ENCODE results near the gene EVI5L. TPM values are rescaled to one million over a fixed set of nuclear protein-coding genes. Genes with fewer than 3 reads are reported as not detected.
A peak's percentile ranks its signal among the peaks of the same experiment; 100 is the strongest.
"Not testable (repeated sequence)": the region's sequence is repeated elsewhere in the genome, so short reads cannot be mapped to it uniquely, and the experiment has no call there.

EVI5L gene
- total and polyA plus RNA-seq, 2 donors, result 7.8 to 21.1 TPM

GRCh38 chr19:7799640-7800355 lies 30.2 kb upstream of the EVI5L start:
- no peaks in the 10 kb centered on the region for H3K4me1 ChIP-seq (ENCODE audit: insufficient read depth)
- no peak overlapping the region for H3K4me3 ChIP-seq (ENCODE audit: low read depth, low read length)
- peak; percentile 35 for DNase-seq (ENCODE audit: extremely low spot score)
- no peaks in the 10 kb centered on the region for H3K36me3 ChIP-seq (ENCODE audit: insufficient read depth)
- H3K27ac ChIP-seq (ENCODE audit: low read depth), result no peak overlapping the region
- 2% methylated on average over 34 of the region's 34 CpGs for WGBS

- no peaks in the 10 kb centered on the region for H3K36me3 ChIP-seq (ENCODE audit: insufficient read depth)
- no peaks in the 10 kb centered on the region for H3K4me1 ChIP-seq (ENCODE audit: insufficient read depth)
- DNase-seq (ENCODE audit: extremely low spot score), result no peak
- WGBS, result 59% methylated on average over 17 of the region's 17 CpGs
- H3K4me3 ChIP-seq (ENCODE audit: low read depth, low read length), result no peak overlapping the region
- no peak overlapping the region for H3K27ac ChIP-seq (ENCODE audit: low read depth)
Observed at GRCh38 chr19:7801020-7801570, 28.9 kb upstream of the EVI5L start.

GRCh38 chr19:7806234-7806633 lies 23.8 kb upstream of the EVI5L start:
- WGBS, result 68% methylated on average over 3 of the region's 3 CpGs
- H3K4me3 ChIP-seq (ENCODE audit: low read depth, low read length), result no peak overlapping the region
- no peak for DNase-seq (ENCODE audit: extremely low spot score)
- no peaks in the 10 kb centered on the region for H3K36me3 ChIP-seq (ENCODE audit: insufficient read depth)
- H3K27ac ChIP-seq (ENCODE audit: low read depth), result no peak overlapping the region
- no peaks in the 10 kb centered on the region for H3K4me1 ChIP-seq (ENCODE audit: insufficient read depth)

- WGBS, result 81% methylated on average over 9 of the region's 9 CpGs
- Histone ChIP-seq H3K27ac (ENCODE audit: low read depth) (no peak overlapping the region), H3K4me3 (ENCODE audit: low read depth, low read length) (no peak overlapping the region), H3K4me1 (ENCODE audit: insufficient read depth) (no peaks in the 10 kb centered on the region), H3K36me3 (ENCODE audit: insufficient read depth) (no peaks in the 10 kb centered on the region)
- DNase-seq (ENCODE audit: extremely low spot score), result no peak
Observed at GRCh38 chr19:7806876-7807275, 23.1 kb upstream of the EVI5L start.

GRCh38 chr19:7808108-7808507 lies 21.9 kb upstream of the EVI5L start:
- no peak for DNase-seq (ENCODE audit: extremely low spot score)
- H3K4me1 ChIP-seq (ENCODE audit: insufficient read depth), result no peaks in the 10 kb centered on the region
- no peak overlapping the region for H3K27ac ChIP-seq (ENCODE audit: low read depth)
- no peaks in the 10 kb centered on the region for H3K36me3 ChIP-seq (ENCODE audit: insufficient read depth)
- 54% methylated on average over 5 of the region's 5 CpGs for WGBS
- H3K4me3 ChIP-seq (ENCODE audit: low read depth, low read length), result no peak overlapping the region

- H3K36me3 ChIP-seq (ENCODE audit: insufficient read depth), result no peaks in the 10 kb centered on the region
- no peak overlapping the region for H3K4me3 ChIP-seq (ENCODE audit: low read depth, low read length)
- H3K4me1 ChIP-seq (ENCODE audit: insufficient read depth), result no peaks in the 10 kb centered on the region
- WGBS, result 46% methylated on average over 2 of the region's 2 CpGs
- H3K27ac ChIP-seq (ENCODE audit: low read depth), result no peak overlapping the region
- DNase-seq (ENCODE audit: extremely low spot score), result no peak
Observed at GRCh38 chr19:7811989-7812388, 18.0 kb upstream of the EVI5L start.

- WGBS, result 43% methylated on average over 10 of the region's 10 CpGs
- Histone ChIP-seq H3K4me1 (ENCODE audit: insufficient read depth) (no peaks in the 10 kb centered on the region), H3K4me3 (ENCODE audit: low read depth, low read length) (no peak overlapping the region), H3K36me3 (ENCODE audit: insufficient read depth) (no peaks in the 10 kb centered on the region), H3K27ac (ENCODE audit: low read depth) (no peak overlapping the region)
- DNase-seq (ENCODE audit: extremely low spot score), result no peak
Observed at GRCh38 chr19:7815325-7815724, 14.7 kb upstream of the EVI5L start.

GRCh38 chr19:7816040-7816439 lies 14.0 kb upstream of the EVI5L start:
- WGBS, result 96% methylated on average over 3 of the region's 3 CpGs
- H3K4me1 ChIP-seq (ENCODE audit: insufficient read depth); H3K4me3 ChIP-seq (ENCODE audit: low read depth, low read length); DNase-seq (ENCODE audit: extremely low spot score); H3K36me3 ChIP-seq (ENCODE audit: insufficient read depth); H3K27ac ChIP-seq (ENCODE audit: low read depth): not testable (repeated sequence)

GRCh38 chr19:7817801-7818200 lies 12.2 kb upstream of the EVI5L start:
- no peak for DNase-seq (ENCODE audit: extremely low spot score)
- WGBS, result 97% methylated on average over 1 of the region's 1 CpG
- Histone ChIP-seq H3K27ac (ENCODE audit: low read depth) (no peak overlapping the region), H3K4me1 (ENCODE audit: insufficient read depth) (no peaks in the 10 kb centered on the region), H3K36me3 (ENCODE audit: insufficient read depth) (no peaks in the 10 kb centered on the region), H3K4me3 (ENCODE audit: low read depth, low read length) (no peak overlapping the region)

GRCh38 chr19:7818806-7819205 lies 11.2 kb upstream of the EVI5L start:
- 42% methylated on average over 2 of the region's 2 CpGs for WGBS
- no peak overlapping the region for H3K4me3 ChIP-seq (ENCODE audit: low read depth, low read length)
- no peak overlapping the region for H3K27ac ChIP-seq (ENCODE audit: low read depth)
- H3K36me3 ChIP-seq (ENCODE audit: insufficient read depth), result no peaks in the 10 kb centered on the region
- DNase-seq (ENCODE audit: extremely low spot score), result no peak
- no peaks in the 10 kb centered on the region for H3K4me1 ChIP-seq (ENCODE audit: insufficient read depth)

GRCh38 chr19:7819337-7819736 lies 10.7 kb upstream of the EVI5L start:
- 86% methylated on average over 2 of the region's 2 CpGs for WGBS
- no peak for DNase-seq (ENCODE audit: extremely low spot score)
- Histone ChIP-seq H3K4me3 (ENCODE audit: low read depth, low read length) (no peak overlapping the region), H3K36me3 (ENCODE audit: insufficient read depth) (no peaks in the 10 kb centered on the region), H3K27ac (ENCODE audit: low read depth) (no peak overlapping the region), H3K4me1 (ENCODE audit: insufficient read depth) (no peaks in the 10 kb centered on the region)

- WGBS, result 44% methylated on average over 3 of the region's 3 CpGs
- no peak for DNase-seq (ENCODE audit: extremely low spot score)
- H3K4me1 ChIP-seq (ENCODE audit: insufficient read depth), result no peaks in the 10 kb centered on the region
Observed at GRCh38 chr19:7820588-7820987, 9.4 kb upstream of the EVI5L start.

GRCh38 chr19:7822910-7823515 lies 7.0 kb upstream of the EVI5L start:
- no peak for DNase-seq (ENCODE audit: extremely low spot score)
- H3K4me1 ChIP-seq (ENCODE audit: insufficient read depth), result no peaks in the 10 kb centered on the region
- H3K27ac ChIP-seq (ENCODE audit: low read depth), result no peak overlapping the region
- WGBS, result 87% methylated on average over 4 of the region's 4 CpGs
- H3K36me3 ChIP-seq (ENCODE audit: insufficient read depth), result no peaks in the 10 kb centered on the region
- no peak overlapping the region for H3K4me3 ChIP-seq (ENCODE audit: low read depth, low read length)

More at GRCh38 chr19:7820588-7820987, 9.4 kb upstream of the EVI5L start:
- Histone ChIP-seq H3K4me3 (ENCODE audit: low read depth, low read length) (no peak overlapping the region), H3K36me3 (ENCODE audit: insufficient read depth) (no peaks in the 10 kb centered on the region), H3K27ac (ENCODE audit: low read depth) (no peak overlapping the region)

GRCh38 chr19:7823686-7824301 lies 6.2 kb upstream of the EVI5L start:
- Histone ChIP-seq H3K27ac (ENCODE audit: low read depth) (no peak overlapping the region), H3K4me3 (ENCODE audit: low read depth, low read length) (no peak overlapping the region), H3K4me1 (ENCODE audit: insufficient read depth) (no peaks in the 10 kb centered on the region), H3K36me3 (ENCODE audit: insufficient read depth) (no peaks in the 10 kb centered on the region)
- DNase-seq (ENCODE audit: extremely low spot score), result no peak
- 40% methylated on average over 9 of the region's 9 CpGs for WGBS
